SH-SY5Y (cell line): ENCODE data around the gene ARL2BP.

Experiments used
- GATA2 ChIP-seq: IDR thresholded peaks from 2 replicates; pipeline ENCODE4 v1.6.1; 2011; ENCODE audit warnings: mild to moderate bottlenecking, low read depth, low read length
- GATA3 ChIP-seq: IDR thresholded peaks from 2 replicates; pipeline ENCODE4 v1.6.1; 2011; ENCODE audit warnings: low read depth, mild to moderate bottlenecking, low read length, moderate library complexity

DNA sequence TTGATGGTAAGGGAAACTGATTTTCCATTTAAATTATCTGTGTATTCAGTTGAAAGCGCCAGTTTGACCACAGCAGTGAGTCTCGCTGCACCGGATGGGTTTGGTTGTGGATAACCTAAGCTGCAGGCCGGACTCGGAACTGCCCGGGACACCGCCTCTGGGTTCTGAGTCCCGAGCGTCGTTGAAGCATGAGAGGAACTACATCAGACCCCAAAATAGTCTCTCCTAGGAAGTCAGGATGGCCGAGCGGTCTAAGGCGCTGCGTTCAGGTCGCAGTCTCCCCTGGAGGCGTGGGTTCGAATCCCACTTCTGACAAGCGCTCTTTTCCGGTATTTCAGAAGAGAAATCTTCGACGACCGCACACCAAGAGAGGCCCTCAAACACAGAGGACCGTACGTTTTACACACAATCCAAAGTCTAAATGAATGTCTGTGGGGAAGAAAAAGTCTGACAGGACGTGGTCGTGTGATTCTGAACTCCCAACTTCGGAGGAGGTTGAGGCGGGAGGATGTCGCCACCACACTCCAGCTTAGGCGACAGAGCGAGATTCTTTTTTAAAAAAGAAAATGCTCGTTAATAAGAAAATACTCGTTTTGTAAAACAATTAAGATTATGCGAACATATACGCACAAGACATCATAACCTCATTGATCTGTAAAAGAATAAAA, 54.8 kb downstream of the ARL2BP start:
- no peak for TF ChIP-seq GATA3
- TF ChIP-seq GATA2, result no peak
